ENCODE data around the gene ASTL.

The ASTL gene

DNA sequence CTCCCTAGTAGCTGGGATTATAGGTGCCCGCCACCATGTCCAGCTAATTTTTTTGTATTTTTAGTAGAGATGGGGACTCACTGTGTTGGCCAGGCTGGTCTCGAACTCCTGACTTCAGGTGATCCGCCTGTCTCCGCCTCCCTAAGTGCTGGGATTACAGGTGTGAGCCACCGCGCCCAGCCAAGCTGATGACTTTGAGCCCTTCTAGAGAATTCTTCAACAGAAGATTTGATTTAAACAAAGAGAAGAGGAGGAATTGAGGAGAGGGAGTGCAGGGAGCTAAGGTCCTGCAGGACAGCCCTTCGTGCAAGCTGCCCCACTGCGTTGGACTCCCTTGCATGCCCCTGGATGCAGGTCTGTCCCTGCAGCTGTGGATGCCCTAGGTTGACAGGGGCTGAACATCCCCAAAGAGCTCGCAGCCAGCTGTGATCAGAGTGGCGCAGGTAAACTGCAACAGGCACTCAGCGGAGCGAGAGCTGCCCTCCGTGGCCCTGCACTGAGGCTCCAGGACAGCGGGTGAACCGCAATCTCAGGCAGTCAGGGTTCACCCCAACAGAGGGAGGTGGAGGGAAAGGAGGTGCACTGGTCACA lies 35.6 kb downstream of the ASTL start:
- TF ChIP-seq, protein P1, sequence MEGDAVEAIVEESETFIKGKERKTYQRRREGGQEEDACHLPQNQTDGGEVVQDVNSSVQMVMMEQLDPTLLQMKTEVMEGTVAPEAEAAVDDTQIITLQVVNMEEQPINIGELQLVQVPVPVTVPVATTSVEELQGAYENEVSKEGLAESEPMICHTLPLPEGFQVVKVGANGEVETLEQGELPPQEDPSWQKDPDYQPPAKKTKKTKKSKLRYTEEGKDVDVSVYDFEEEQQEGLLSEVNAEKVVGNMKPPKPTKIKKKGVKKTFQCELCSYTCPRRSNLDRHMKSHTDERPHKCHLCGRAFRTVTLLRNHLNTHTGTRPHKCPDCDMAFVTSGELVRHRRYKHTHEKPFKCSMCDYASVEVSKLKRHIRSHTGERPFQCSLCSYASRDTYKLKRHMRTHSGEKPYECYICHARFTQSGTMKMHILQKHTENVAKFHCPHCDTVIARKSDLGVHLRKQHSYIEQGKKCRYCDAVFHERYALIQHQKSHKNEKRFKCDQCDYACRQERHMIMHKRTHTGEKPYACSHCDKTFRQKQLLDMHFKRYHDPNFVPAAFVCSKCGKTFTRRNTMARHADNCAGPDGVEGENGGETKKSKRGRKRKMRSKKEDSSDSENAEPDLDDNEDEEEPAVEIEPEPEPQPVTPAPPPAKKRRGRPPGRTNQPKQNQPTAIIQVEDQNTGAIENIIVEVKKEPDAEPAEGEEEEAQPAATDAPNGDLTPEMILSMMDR (IDR thresholded peaks at IDR 0.05; ENCODE audit: low read depth, low read length, missing control alignments): no peak
- H3K27me3 ChIP-seq (replicated peaks): no peaks in the 10 kb centered on the region

DNA sequence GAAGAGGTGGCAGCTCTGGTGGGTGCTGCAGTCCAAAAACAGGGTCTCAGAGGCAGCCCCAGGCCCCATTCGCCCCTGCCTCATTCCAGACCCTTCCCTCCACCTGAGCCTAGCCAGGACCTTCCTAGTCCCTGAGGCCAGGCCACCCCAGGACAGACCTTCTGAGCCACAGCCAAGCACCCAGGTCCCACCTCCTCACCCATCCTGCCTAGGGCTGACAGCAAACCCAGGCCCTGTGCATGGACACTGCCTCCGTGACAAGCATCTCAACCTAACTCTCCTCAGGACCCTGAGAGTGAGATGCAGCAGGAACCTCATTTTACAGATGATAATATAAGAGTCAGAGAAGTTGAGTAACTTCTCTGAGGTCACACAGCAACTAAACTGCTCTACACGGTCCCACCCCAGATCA lies 37.4 kb downstream of the ASTL start:
- Histone ChIP-seq H3K36me3 (replicated peaks) (no peaks in the 10 kb centered on the region), H3K27me3 (replicated peaks) (no peaks in the 10 kb centered on the region), H3K4me3 (ENCODE audit: low read depth, low read length) (no peak overlapping the region), H3K27ac (no peak overlapping the region)
- TF ChIP-seq, protein P1 (IDR thresholded peaks at IDR 0.05; ENCODE audit: low read depth, low read length, missing control alignments): no peak
- no peak for DNase-seq
- in situ Hi-C loops (cut with HindIII; ENCODE audit: low pct_ligation_motif_present, low sequenced_read_pairs): no loop called here

More for the DNA sequence above, 35.6 kb downstream of the ASTL start:
- in situ Hi-C loops (cut with HindIII; ENCODE audit: low pct_ligation_motif_present, low sequenced_read_pairs): no loop called here
- DNase-seq: no peak
- H3K36me3 ChIP-seq (replicated peaks): no peaks in the 10 kb centered on the region
- no peak overlapping the region for H3K4me3 ChIP-seq (ENCODE audit: low read depth, low read length)
- H3K27ac ChIP-seq: no peak overlapping the region

DNA sequence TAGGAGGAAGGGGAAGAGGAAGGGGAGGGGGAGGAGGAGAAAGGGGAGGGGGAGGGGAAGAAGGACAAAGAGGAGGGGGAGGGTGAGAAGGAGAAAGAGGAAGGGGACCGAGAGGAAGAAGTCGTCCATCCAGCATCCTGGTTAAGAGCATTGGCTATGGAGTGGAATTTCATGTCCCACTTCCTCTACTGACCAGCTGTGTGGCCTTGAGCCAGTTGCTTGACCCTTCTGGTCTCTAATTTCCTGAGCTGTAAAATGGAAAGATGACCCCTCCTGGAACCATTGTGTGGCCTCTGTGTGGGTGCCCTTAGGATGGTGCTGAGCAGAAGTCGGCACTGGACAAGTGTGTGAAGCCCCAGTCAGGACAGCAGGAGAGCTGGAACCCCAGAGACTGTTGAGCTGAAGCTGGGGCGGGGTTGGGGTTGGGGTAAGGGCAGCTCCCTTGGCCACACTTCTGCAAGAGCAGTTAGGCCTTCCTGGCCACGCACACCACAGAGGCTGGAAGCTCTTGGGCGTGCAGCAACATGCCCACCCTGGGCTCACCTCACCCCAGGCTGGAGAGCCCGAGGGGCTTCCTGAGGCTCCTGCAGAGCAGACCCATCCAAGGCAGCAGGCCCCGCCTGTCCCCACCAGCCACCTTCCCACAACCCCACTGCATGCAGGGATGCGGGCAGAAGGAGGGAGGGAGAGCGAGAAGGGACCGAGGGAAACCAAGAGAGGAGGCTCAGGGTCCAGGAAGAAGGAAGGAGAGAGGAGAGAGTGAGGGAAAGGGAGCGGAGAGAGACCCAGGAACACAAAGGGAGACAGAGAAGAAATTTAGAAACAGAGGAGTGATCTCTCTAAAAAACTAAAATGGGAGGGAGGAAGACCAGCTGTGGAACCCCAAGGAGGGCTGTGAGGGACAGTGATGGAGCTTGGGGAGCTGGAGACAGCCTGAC lies 38.2 kb downstream of the ASTL start:
- Histone ChIP-seq H3K27me3 (replicated peaks) (no peaks in the 10 kb centered on the region), H3K4me3 (ENCODE audit: low read depth, low read length) (no peak overlapping the region), H3K27ac (no peak overlapping the region), H3K36me3 (replicated peaks) (no peaks in the 10 kb centered on the region)
- TF ChIP-seq, protein P1 (IDR thresholded peaks at IDR 0.05; ENCODE audit: low read depth, low read length, missing control alignments): no peak
- no peak for DNase-seq
- in situ Hi-C loops (cut with HindIII; ENCODE audit: low pct_ligation_motif_present, low sequenced_read_pairs): no loop called here

DNA sequence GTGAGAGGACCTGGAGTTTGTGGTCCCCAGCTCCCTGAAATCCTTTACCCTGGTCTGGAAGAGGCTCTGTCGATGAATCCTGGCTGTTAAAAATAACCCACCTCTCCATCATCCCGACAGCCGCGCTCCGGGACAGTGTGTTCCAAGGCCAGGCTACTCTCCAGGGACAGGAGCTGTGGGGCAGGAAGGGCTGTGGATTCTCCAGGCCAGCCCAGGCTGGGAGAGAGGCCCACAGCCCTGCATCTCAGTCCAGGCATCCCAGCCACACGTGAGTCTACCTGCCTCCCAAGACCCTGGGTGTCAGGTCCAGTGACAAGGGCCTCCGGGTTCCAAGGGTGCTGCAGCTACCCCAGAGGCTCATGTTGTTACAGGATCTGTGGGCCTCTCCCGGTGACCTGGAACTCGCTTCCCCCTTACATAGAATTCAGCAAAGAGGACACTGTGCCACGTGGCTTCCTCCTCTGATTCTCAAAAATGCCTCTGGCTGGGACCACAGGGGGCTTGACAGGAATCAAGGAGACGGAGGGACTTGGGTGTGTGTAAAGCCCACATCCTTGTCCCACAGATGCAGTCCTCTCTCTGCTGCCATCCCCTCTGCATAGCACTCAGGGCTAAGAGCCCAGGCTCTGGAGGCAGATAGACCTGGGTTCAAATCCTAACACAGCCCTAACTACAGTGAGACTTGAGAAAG lies 39.3 kb downstream of the ASTL start:
- H3K4me3 ChIP-seq (ENCODE audit: low read depth, low read length): no peak overlapping the region
- in situ Hi-C loops (cut with HindIII; ENCODE audit: low pct_ligation_motif_present, low sequenced_read_pairs): no loop called here
- no peak overlapping the region for H3K27ac ChIP-seq
- H3K36me3 ChIP-seq (replicated peaks): no peaks in the 10 kb centered on the region
- no peak for DNase-seq
- TF ChIP-seq, protein P1 (IDR thresholded peaks at IDR 0.05; ENCODE audit: low read depth, low read length, missing control alignments): no peak
- H3K27me3 ChIP-seq (replicated peaks): no peaks in the 10 kb centered on the region

DNA sequence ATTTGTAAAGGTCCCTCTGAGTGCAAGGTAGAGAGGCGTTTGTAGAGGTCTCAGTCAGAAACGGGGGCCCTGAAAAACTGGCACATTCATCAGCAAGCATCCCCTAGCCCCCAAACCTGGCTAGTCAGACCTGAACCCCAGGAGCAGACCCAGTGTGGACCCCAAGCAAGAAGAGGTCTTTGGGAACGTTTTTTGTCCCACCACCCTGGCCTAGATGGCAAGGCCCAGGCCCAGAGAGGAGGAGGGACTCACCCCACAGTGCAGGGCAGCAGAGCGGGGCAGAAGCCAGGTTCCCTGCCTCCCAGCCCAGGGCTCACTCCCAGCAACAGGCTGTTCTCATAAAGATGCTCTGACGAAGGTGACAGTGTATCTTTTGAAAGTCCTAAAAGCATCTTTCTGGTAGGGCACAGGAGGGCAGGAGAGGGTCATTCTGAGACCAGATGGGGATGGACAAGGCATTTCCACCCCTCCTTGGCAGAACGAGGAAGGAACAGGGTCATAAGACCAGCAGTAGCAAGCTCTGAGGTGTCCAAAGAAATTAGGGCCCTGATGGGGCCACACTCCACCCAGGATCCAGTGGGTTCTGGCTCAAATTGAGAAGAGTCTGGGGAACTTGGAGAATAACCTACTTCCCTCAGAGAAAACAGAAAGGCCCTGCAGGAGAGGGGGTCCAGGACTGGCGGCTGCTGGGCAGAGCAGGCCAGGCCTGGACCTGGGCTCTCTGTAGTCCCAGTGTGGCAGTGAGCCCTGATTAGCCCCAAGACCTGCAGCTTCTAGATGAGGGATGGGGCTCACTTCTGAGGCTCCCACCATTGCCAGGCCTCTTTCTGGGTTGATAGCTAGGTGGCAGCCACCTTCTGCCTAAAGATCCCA lies 40.1 kb downstream of the ASTL start:
- DNase-seq: no peak
- Histone ChIP-seq H3K27me3 (replicated peaks) (no peaks in the 10 kb centered on the region), H3K27ac (no peak overlapping the region), H3K4me3 (ENCODE audit: low read depth, low read length) (no peak overlapping the region), H3K36me3 (replicated peaks) (no peaks in the 10 kb centered on the region)
- in situ Hi-C loops (cut with HindIII; ENCODE audit: low pct_ligation_motif_present, low sequenced_read_pairs): no loop called here
- TF ChIP-seq, protein P1 (IDR thresholded peaks at IDR 0.05; ENCODE audit: low read depth, low read length, missing control alignments): no peak
